IPS-NIHi11 (cell line): ENCODE data around the gene GLMP.
"Not testable (repeated sequence)": the region's sequence is repeated elsewhere in the genome, so short reads cannot be mapped to it uniquely, and the experiment has no call there.

Experiments
- DNase-seq: peaks from one replicate; pipeline ENCODE4 v3.0.0; 2012; ENCODE audit warnings: mixed read lengths, low spot score

Gene GLMP

DNA sequence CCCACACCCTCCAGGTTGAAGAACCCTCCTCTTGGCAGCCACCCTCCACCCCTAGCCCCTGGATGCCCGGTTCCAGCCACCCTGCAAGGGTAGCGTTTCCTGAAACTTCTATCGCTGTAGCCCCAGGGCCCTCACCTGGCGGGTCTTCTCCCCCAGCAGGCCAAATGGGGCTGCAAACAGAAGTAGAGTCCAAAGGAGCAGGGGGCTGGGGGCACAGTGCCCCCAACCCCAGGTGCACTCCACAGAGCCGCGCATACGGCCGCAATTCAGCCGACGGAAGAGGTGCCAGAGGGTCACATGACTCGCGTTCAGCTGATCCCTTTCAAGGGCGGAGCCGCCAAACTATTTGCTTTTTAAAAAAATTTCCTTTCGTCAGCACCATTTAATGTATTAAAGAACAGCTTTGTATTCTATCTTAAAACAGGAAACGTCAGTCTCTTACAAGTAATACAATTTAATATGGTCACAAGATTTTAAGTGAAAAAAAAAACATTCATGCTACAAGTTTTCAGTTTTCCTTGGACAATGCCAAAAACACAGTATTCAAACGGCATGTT is at the start of gene GLMP:
Gene GLMP (minus strand): TSS at position 289 of the 557 bp plus-strand sequence. CDS start 34 bp downstream, at position 255.
- DNase-seq = peak; percentile 77

GRCh38 chr1:156344409-156344808 is 48.9 kb upstream of the GLMP start:
- DNase-seq = no peak

DNA sequence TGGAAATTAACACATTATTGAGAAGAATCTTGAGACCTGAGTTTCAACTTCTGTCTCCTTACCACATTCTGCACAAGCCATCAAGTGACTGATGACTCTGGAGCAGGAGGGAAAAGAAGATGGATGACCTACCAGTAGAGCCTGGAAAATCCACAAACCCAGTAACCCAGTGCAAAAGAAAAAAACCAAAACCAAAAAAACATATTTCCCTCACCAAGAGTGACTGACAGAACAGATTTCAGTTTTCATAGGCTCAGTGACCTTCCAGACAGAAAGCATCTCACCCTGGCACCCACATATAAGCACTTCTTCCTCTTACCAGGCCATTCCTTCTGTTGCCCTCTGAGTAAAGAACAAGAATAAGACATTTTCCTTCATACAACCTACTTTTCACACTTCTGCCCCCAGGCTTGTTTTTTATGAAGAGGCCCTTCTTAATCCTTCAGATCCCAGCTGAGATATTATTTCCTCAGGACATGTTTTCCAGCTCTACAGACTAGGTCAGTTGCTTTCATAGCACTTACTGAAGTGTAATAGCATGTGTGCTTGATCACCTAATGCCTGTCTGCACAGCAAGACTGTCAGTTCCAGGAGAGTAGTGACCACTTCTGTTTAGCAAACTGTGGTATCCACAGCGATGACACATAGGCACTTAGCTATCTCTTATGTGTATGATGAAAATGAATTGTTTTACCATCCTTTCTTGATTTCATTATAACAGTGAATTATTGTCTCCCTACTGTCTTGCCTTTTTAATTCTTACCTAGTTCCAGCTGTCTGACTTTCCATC is 46.9 kb upstream of the GLMP start:
- DNase-seq = no peak

GRCh38 chr1:156338180-156338976 is 42.9 kb upstream of the GLMP start, which contains the start of the genes CCT3 and TSACC:
Gene CCT3, minus strand, starts transcription at chr1:156338292. Its CDS starts 108 bp downstream, at chr1:156338184.
Gene TSACC, plus strand, starts transcription at chr1:156338526. Its CDS starts 1,232 bp downstream, at chr1:156339758.
- peak; percentile 97 for DNase-seq

GRCh38 chr1:156337888-156338179 is 42.4 kb upstream of the GLMP start:
- no peak for DNase-seq

DNA sequence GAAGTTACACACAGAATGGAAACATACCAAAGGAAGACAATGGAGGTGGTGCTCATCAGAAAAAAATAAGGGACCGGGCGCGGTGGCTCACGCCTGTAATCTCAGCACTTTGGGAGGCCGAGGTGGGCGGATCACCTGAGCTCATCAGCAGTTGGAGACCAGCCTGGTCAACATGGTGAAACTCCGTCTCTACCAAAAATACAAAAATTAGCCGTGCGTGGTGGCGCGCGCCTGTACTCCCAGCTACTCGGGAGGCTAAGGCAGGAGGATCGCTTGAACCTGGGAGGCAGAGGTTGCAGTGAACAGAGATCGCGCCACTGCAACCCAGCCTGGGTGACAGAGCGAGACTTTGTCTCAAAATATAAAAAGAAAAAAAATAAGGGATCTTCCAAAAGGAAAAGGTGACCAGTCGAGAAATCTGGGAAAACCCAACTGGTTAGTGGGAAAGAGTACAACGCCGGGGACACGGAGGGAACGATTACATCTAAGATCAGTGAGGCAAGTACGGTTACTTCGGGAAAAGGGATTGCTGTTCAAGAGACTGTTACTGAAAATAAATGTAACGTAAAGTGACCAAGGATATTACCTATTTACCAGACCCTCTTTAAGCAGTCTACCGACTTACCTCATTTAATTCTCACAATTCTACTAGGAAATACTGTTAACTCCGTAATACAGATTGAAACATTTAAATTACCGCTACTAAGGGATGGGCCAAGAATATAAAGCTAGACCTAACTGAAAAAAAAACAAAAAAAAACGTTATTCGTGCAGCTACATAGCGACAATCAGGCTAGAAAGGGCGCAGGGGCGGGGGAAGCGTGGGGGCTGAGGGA is 41.8 kb upstream of the GLMP start:
- DNase-seq = no peak

GRCh38 chr1:156336242-156336641 is 40.8 kb upstream of the GLMP start:
- DNase-seq = no peak

GRCh38 chr1:156323179-156323578 is 27.7 kb upstream of the GLMP start:
- not testable (repeated sequence) for DNase-seq

DNA sequence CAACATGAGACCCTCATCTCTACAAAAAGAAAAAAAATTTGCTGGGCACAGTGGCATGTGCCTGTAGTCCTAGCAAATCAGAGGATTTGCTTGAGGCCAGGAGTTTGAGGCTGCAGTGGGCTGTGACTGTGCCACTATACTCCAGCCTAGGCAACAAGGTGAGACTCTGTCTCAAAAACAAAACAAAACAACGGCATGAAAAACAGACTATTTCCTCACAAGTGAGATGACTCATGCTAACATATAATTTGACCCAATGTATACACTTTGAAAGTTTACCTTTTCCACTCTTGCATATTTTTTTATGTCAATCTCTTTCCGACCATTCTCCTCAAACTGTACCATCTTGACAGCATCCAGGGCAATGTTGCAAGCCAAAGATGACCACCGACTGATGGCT is 25.1 kb upstream of the GLMP start:
- DNase-seq = no peak

DNA sequence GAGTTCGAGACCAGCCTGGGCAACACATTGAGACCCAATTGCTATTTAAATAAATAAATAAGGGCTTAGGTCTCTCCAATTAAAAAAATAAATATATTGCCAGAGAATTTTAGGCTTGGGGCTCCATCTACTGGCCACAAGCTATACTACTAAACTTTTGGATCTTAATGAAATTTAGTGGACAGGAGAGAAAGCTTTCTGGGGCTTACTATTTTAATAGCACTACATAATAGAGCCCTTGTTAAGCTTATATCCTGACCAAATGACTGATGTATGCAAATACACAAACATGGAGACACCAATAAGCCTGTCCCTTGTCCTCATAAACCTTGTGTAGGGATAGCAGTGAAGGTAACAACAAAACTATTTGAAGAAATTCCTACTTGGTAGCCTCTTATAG is 24.2 kb upstream of the GLMP start:
- DNase-seq = no peak

- no peak for DNase-seq
These were observed 21.4 kb upstream of the GLMP start for GRCh38 chr1:156316909-156317308.

DNA sequence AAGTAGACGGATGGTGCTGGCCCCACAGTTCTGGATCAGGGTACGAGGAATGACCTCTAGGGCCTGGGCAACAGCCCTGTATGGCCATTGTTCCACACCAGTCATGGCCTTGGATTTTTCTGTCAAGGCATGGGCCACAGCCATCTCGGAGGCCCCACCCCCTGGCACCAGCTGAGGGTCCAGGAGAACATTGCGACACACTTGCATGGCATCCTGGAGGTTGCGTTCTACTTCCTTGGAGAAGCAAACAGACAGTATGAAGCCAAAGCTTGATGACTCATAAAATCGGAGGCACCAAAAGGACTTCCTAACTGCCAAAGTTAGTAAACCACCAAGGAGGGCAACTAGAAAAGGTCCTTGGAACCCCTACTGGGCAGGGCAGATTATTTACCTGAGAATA is 15.5 kb upstream of the GLMP start:
- DNase-seq = no peak

DNA sequence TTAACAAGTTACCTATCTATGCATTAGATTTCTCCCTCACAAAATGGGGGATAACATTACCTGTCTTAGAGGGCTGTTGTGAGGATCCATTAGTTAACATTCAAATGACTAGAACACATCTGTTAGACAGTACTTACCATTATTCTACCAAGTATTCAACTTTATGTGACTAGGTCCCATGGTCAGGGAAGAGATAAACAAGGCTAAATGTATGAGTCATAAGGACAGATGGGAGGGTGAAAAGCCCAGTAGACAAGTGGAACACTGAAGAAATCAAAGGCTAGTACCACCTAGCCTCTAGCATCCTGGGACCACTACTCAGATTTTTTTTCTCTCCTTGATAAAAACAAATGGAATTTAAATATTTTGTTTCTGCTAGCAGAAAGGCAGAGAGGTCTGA is 12.6 kb upstream of the GLMP start:
- DNase-seq = no peak

- no peak for DNase-seq
These were observed 9.7 kb upstream of the GLMP start for GRCh38 chr1:156305215-156305614.

DNA sequence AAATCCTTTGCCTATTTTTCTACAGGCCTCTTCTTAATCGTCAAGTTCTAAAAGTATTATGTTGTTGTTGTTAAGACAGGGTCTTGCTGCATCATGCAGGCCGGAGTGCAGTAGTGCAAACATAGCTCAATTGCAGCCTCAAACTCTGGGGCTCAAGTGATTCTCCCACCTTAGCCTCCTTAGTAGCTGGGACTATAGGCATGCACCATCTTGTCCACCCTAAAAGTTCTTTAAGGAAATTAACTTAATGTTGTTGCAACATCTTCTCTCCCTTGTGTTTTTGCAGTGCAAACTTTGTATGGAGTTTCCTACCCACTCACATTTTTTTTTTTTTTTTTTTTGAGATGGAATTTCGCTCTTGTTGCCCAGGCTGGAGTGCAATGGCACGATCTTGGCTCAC is 7.8 kb upstream of the GLMP start:
- no peak for DNase-seq

- DNase-seq = no peak
These were observed 3.4 kb upstream of the GLMP start, which contains the start of gene VHLL for GRCh38 chr1:156298852-156299357. Gene VHLL, minus strand, starts transcription at chr1:156299307. Its CDS starts 118 bp downstream, at chr1:156299189.

GRCh38 chr1:156293895-156294294 is 1.6 kb downstream of the GLMP start:
- DNase-seq = no peak

- DNase-seq = no peak
These were observed 2.4 kb downstream of the GLMP start for GRCh38 chr1:156293098-156293434.

GRCh38 chr1:156291226-156292061 is 4.0 kb downstream of the GLMP start:
- peak; percentile 94 for DNase-seq

DNA sequence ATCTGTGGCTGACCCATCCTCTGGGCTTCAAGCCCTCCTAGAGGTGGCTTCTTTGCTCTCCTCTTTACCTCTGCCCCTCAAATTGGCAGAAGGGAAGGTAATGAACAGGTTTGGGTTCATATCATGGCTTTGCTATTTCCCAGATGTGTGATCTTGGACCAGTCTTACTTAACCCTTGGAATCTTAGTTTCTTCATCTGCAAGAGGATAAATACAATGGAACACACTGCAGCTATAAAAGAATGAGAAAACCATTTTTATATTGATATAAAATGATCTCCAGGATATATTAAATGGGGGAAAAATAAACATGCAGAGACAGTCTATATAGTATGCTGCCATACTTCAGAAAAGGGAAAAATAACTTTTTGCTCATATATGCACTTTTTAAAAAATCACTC is 5.6 kb downstream of the GLMP start:
- DNase-seq = no peak

DNA sequence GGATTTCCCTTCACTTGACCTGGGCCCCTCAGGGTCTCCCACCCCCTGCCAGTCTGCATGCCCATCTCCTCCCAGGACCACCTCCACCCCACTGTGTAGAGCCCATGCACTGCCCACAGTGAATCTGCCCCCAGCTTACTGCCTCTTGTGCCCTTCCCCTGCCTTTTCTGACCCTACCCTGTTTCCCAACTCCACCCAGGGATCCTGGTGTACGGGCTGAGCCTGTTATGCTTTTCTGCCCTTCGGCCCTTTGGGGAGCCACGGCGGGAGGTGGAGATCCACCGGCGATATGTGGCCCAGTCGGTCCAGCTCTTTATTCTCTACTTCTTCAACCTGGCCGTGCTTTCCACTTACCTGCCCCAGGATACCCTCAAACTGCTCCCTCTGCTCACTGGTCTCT is 9.4 kb downstream of the GLMP start:
- DNase-seq = no peak
